ENCODE data around the gene MED16.
"Not testable (repeated sequence)": the region's sequence is repeated elsewhere in the genome, so short reads cannot be mapped to it uniquely, and the experiment has no call there.

Gene MED16

DNA sequence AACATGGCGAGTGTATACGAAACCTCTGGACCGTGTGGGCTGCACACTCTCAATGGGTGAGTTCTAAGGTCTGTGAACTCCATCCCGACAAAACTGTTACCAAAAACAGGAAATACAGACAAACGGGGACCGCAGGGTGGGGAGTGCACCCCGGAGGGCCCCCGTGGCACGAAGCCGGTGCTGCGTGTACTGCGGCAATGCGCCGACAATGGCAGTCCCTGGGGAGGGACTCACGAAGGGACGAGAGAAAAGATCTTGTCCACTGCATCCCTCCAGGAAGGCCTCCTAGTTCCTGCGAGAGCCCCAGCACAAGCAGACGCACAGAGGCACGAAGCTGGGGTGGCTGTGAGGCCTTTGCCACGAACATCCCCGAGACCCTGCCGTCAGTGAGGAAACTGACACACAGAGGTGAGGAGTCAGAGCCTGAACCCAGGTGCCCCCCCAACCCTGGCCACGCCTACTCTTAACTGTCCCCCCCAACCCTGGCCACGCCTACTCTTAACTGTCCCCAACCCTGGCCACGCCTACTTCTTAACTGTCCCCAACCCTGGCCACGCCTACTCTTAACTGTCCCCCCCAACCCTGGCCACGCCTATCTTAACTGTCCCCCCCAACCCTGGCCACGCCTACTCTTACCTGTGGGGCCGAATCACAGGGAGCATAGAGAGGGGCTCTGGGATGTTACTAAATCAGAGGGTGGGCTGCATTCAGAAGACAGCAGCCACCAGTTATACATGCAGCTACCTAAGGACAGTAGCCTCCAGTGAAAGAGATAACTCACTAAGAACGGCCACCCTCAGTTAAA lies 4.2 kb downstream of the MED16 start:
- no peak overlapping the region for H3K9ac ChIP-seq (ENCODE audit: low read depth, low read length)
- H3K36me3 ChIP-seq (ENCODE audit: control insufficient read depth, insufficient read depth, low read length) = peaks cover 44% of the 10 kb centered on the region

GRCh38 chr19:887599-887998 lies 5.4 kb downstream of the MED16 start:
- Histone ChIP-seq H3K4me1 (ENCODE audit: control insufficient read depth, insufficient read depth, low read length) (no peaks in the 10 kb centered on the region), H3K9me3 (ENCODE audit: control insufficient read depth, insufficient read depth, low read length) (no peaks in the 10 kb centered on the region), H3K27me3 (ENCODE audit: control insufficient read depth, insufficient read depth, low read length) (no peaks in the 10 kb centered on the region), H3K9ac (ENCODE audit: low read depth, low read length) (no peak overlapping the region), H3K36me3 (ENCODE audit: control insufficient read depth, insufficient read depth, low read length) (peaks cover 51% of the 10 kb centered on the region), H3K4me3 (ENCODE audit: low read depth, low read length) (no peak overlapping the region)

More for the DNA sequence above, 4.2 kb downstream of the MED16 start:
- H3K4me1 ChIP-seq (ENCODE audit: control insufficient read depth, insufficient read depth, low read length) = no peaks in the 10 kb centered on the region
- no peaks in the 10 kb centered on the region for H3K27me3 ChIP-seq (ENCODE audit: control insufficient read depth, insufficient read depth, low read length)
- H3K9me3 ChIP-seq (ENCODE audit: control insufficient read depth, insufficient read depth, low read length) = no peaks in the 10 kb centered on the region
- no peak overlapping the region for H3K4me3 ChIP-seq (ENCODE audit: low read depth, low read length)

- no peaks in the 10 kb centered on the region for H3K27me3 ChIP-seq (ENCODE audit: control insufficient read depth, insufficient read depth, low read length)
- H3K9me3 ChIP-seq (ENCODE audit: control insufficient read depth, insufficient read depth, low read length) = no peaks in the 10 kb centered on the region
- peaks cover 52% of the 10 kb centered on the region for H3K36me3 ChIP-seq (ENCODE audit: control insufficient read depth, insufficient read depth, low read length)
- no peak overlapping the region for H3K4me3 ChIP-seq (ENCODE audit: low read depth, low read length)
- H3K4me1 ChIP-seq (ENCODE audit: control insufficient read depth, insufficient read depth, low read length) = no peaks in the 10 kb centered on the region
- no peak overlapping the region for H3K9ac ChIP-seq (ENCODE audit: low read depth, low read length)
Measured at GRCh38 chr19:887072-887471, 5.9 kb downstream of the MED16 start.

DNA sequence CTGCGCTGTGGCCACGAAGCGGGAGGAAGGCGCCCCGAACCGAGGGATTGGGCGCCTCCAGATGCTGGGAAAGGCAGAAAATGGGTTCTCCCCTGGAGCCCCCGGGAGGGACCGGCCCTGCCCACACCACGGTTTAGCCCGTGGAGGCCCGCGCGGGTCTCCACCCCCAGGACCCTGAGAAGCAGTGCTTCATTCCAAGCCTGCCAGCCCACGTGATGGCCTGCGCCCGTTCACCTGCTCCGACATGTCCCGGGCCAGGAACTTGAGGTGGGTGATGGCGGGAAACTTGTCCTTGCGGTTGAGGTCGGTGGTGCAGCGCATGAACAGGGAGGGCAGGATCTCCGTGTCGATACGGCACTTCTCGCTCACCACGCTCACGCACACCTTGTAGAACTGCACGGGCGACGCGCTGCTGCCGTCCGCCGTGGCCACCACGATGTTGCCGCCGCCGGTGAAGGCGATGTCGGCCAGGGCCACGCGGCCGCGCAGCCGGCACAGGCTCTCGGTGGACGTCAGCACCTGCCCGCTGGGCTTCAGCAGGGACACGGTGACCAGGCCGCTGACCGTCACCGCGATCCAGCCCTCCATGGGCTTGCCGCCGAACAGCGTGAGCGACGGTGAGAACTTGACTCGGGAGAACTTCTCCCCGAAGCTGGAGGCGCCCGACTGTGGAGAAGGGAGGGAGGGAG lies 7.3 kb downstream of the MED16 start:
- Histone ChIP-seq H3K9me3 (ENCODE audit: control insufficient read depth, insufficient read depth, low read length) (no peaks in the 10 kb centered on the region), H3K9ac (ENCODE audit: low read depth, low read length) (no peak overlapping the region), H3K4me3 (ENCODE audit: low read depth, low read length) (no peak overlapping the region), H3K36me3 (ENCODE audit: control insufficient read depth, insufficient read depth, low read length) (peaks cover 53% of the 10 kb centered on the region), H3K4me1 (ENCODE audit: control insufficient read depth, insufficient read depth, low read length) (no peaks in the 10 kb centered on the region), H3K27me3 (ENCODE audit: control insufficient read depth, insufficient read depth, low read length) (no peaks in the 10 kb centered on the region)

DNA sequence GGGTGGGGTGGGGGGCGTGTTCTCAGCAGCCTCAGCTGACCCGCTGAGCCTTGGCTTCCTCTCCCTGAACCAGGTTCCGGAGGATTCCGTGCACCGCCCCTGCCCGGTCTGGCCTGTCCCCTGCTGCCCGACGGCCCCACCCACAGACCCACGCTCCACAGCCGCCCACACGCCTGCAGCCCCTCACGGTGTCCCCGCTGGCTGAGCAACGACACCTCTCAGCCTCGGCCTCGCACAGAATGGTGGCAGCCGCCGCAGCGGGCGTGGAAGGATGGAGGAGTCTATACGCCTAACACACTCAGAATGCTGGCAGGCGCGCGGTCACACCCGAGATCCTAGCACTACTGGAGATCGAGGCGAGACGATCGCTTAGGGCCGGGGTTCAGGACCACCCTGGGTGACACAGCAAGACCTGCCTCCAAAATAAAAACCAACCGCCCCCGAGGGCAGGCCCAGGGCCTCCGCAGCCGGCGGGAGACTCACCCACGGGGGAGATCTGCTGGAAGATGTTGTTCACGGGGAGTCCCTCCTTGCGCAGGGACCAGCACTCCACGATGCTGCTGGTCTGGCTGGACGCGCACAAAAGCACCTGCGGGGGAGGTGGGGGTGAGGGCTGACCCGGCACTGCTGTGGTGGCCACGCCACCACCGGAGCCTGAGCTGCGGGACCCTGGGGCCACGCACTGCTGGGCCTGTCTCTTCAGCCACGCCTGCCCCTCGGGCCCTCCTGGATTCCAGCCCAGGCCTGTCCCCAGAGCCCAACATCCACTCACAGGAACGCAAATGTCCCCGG lies 8.4 kb downstream of the MED16 start:
- Histone ChIP-seq H3K9me3 (ENCODE audit: control insufficient read depth, insufficient read depth, low read length) (no peaks in the 10 kb centered on the region), H3K27me3 (ENCODE audit: control insufficient read depth, insufficient read depth, low read length) (no peaks in the 10 kb centered on the region), H3K4me1 (ENCODE audit: control insufficient read depth, insufficient read depth, low read length) (no peaks in the 10 kb centered on the region), H3K36me3 (ENCODE audit: control insufficient read depth, insufficient read depth, low read length) (peaks cover 42% of the 10 kb centered on the region), H3K4me3 (ENCODE audit: low read depth, low read length) (no peak overlapping the region), H3K9ac (ENCODE audit: low read depth, low read length) (no peak overlapping the region)

- Histone ChIP-seq H3K4me3 (ENCODE audit: low read depth, low read length) (no peak overlapping the region), H3K9ac (ENCODE audit: low read depth, low read length) (no peak overlapping the region), H3K9me3 (ENCODE audit: control insufficient read depth, insufficient read depth, low read length) (no peaks in the 10 kb centered on the region), H3K4me1 (ENCODE audit: control insufficient read depth, insufficient read depth, low read length) (no peaks in the 10 kb centered on the region), H3K36me3 (ENCODE audit: control insufficient read depth, insufficient read depth, low read length) (peaks cover 39% of the 10 kb centered on the region), H3K27me3 (ENCODE audit: control insufficient read depth, insufficient read depth, low read length) (no peaks in the 10 kb centered on the region)
Measured at GRCh38 chr19:883661-884211, 9.3 kb downstream of the MED16 start.

- no peaks in the 10 kb centered on the region for H3K27me3 ChIP-seq (ENCODE audit: control insufficient read depth, insufficient read depth, low read length)
- peaks cover 36% of the 10 kb centered on the region for H3K36me3 ChIP-seq (ENCODE audit: control insufficient read depth, insufficient read depth, low read length)
- H3K9me3 ChIP-seq (ENCODE audit: control insufficient read depth, insufficient read depth, low read length) = no peaks in the 10 kb centered on the region
- H3K4me3 ChIP-seq (ENCODE audit: low read depth, low read length) = no peak overlapping the region
- no peaks in the 10 kb centered on the region for H3K4me1 ChIP-seq (ENCODE audit: control insufficient read depth, insufficient read depth, low read length)
- H3K9ac ChIP-seq (ENCODE audit: low read depth, low read length) = no peak overlapping the region
Measured at GRCh38 chr19:882871-883497, 10.0 kb downstream of the MED16 start.

- no peak overlapping the region for H3K9ac ChIP-seq (ENCODE audit: low read depth, low read length)
- no peaks in the 10 kb centered on the region for H3K4me1 ChIP-seq (ENCODE audit: control insufficient read depth, insufficient read depth, low read length)
- H3K36me3 ChIP-seq (ENCODE audit: control insufficient read depth, insufficient read depth, low read length) = peaks cover 36% of the 10 kb centered on the region
- no peaks in the 10 kb centered on the region for H3K27me3 ChIP-seq (ENCODE audit: control insufficient read depth, insufficient read depth, low read length)
- no peak overlapping the region for H3K4me3 ChIP-seq (ENCODE audit: low read depth, low read length)
- no peaks in the 10 kb centered on the region for H3K9me3 ChIP-seq (ENCODE audit: control insufficient read depth, insufficient read depth, low read length)
Measured at GRCh38 chr19:881385-882071, 11.5 kb downstream of the MED16 start.

GRCh38 chr19:879711-880438 lies 13.1 kb downstream of the MED16 start:
- Histone ChIP-seq H3K4me3 (ENCODE audit: low read depth, low read length) (no peak overlapping the region), H3K9me3 (ENCODE audit: control insufficient read depth, insufficient read depth, low read length) (no peaks in the 10 kb centered on the region), H3K9ac (ENCODE audit: low read depth, low read length) (no peak overlapping the region), H3K27me3 (ENCODE audit: control insufficient read depth, insufficient read depth, low read length) (no peaks in the 10 kb centered on the region), H3K36me3 (ENCODE audit: control insufficient read depth, insufficient read depth, low read length) (peaks cover 33% of the 10 kb centered on the region), H3K4me1 (ENCODE audit: control insufficient read depth, insufficient read depth, low read length) (no peaks in the 10 kb centered on the region)

DNA sequence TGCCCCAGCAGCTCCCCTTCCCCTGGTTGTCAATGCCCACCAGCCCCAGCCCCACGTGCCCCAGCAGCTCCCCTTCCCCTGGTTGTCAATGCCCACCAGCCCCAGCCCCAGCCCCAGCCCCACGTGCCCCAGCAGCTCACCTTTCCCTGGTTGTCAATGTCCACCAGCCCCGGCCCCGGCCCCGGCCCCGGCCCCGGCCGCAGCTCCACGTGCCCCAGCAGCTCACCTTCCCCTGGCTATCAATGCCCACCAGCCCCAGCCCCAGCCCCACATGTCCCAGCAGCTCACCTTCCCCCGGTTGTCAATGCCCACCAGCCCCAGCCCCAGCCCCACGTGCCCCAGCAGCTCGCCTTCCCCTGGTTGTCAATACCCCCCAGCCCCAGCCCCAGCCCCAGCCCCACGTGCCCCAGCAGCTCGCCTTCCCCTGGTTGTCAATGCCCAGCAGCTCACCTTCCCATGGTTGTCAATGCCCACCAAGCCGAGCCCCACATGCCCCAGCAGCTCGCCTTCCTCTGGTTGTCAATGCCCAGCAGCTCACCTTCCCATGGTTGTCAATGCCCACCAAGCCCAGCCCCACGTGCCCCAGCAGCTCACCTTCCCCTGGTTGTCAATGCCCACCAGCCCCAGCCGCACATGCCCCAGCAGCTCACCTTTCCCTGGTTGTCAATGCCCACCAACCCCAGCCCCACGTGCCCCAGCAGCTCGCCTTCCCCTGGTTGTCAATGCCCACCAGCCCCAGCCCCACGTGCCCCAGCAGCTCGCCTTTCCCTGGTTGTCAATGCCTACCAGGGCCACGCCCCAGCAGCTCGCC lies 14.0 kb downstream of the MED16 start:
- H3K4me1 ChIP-seq (ENCODE audit: control insufficient read depth, insufficient read depth, low read length); H3K9ac ChIP-seq (ENCODE audit: low read depth, low read length); H3K9me3 ChIP-seq (ENCODE audit: control insufficient read depth, insufficient read depth, low read length); H3K27me3 ChIP-seq (ENCODE audit: control insufficient read depth, insufficient read depth, low read length); H3K4me3 ChIP-seq (ENCODE audit: low read depth, low read length): not testable (repeated sequence)
- peaks cover 33% of the 10 kb centered on the region for H3K36me3 ChIP-seq (ENCODE audit: control insufficient read depth, insufficient read depth, low read length)
